GM12892 (cell line): ENCODE data around the gene SFXN5.

Experiments used
- POLR2A ChIP-seq: IDR thresholded peaks from 2 replicates; pipeline ENCODE4 v1.6.1; 2011; ENCODE audit warnings: low read depth, low read length, control low read depth
- TAF1 ChIP-seq: IDR thresholded peaks from 2 replicates; pipeline ENCODE4 v1.6.1; 2011; ENCODE audit warnings: low read depth, mild to moderate bottlenecking, control low read depth, low read length, borderline replicate concordance

- TF ChIP-seq POLR2A (no peak), TAF1 (no peak)
Observed at GRCh38 chr2:73050121-73050545, 21.4 kb downstream of the SFXN5 start.
